Stimulated activated CD4-positive, alpha-beta T cell treated with anti-CD3 and anti-CD28 coated beads, Interleukin-4, amount 100 ng/mL, for 1 hour (primary cell): ENCODE data around the gene CD79A.

ENCODE experiments used
- DNase-seq: peaks from one replicate; pipeline ENCODE4 v3.0.0-alpha.2; 2020

The CD79A gene

DNA sequence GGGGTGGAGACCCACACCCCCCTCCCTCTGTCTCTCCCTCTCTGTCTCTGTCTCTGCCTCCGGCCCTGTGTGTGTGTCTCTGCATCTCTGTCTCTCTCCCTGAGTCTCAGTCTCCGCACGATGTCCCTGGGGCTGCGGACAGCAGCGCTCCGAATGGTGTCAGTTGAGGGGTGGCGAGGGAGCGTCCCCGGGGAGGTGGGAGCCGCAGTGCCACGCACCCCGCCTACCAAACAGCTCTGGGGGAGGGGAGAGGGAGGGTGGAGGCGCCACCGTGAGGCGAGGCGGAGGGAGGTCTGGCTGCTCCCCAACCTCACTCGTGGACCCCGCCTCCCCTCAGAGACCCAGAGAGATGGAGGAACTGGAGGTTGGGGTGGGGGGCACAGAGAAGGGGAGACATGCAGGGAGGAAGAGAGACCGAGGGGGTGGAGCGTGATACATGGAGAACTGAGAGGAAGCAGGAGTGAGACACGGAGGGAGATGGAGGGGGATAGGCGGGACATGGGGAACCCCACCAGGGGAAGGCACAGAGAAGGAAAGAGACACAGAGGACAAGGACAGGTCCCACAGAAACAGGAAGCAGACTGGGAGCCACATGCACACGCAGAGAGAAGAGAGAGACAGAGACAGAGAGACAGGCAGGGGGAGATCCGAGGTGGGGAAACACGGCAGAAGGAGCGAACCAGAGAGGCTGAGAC, 44.0 kb downstream of the CD79A start:
- DNase-seq = no peak

DNA sequence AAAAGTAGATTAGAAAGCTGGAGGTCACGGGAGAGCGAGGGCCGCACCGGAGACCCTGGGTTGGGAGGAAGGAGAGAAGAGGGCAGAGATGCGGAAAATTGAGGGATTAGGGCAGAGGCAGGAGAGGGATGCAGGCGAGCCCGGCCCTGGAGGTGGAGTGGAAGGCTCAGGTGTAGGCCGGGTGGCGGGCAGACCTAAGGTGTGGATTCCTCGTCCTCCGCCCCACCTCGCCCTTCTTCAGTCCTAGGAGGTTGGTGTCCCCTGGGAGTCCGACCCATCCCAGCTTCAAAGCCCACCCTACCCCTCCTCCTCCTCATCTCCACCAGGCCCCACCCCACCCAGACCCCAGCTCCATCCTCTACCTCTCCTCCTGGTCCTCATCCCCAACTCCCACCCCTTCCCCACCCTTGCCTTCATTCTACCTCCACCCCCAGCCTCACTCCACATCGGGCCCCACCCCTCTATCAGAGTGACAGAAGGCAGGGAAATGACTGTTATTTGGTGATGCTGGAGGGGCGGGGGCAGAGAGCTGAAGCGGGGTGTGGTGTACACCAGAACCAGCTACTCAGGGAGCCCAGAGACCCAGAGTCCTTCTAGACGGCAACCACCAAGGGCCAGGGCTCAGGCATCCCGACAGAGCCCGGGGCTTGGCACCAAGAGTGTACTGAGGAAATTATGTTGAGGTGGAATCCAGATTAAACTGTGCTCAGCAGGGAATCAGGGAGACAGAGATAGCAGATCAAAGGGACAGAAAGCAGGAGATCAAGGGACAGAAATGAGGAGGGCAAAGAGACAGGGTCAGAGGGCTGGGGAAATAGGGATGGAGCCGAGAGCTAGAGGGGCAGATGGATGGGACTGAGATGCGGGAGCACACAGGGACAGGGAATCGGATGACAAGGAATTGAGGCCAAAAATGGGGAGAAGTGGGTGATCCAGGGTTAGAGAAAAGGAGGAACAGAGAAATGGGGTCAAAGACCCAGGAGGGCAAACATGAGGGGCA, 44.8 kb downstream of the CD79A start:
- no peak for DNase-seq

- DNase-seq = no peak
These were observed 45.5 kb downstream of the CD79A start for GRCh38 chr19:41922585-41922984.

GRCh38 chr19:41923045-41923788, 46.1 kb downstream of the CD79A start:
- no peak for DNase-seq

GRCh38 chr19:41924151-41925145, 47.4 kb downstream of the CD79A start:
- DNase-seq = no peak

DNA sequence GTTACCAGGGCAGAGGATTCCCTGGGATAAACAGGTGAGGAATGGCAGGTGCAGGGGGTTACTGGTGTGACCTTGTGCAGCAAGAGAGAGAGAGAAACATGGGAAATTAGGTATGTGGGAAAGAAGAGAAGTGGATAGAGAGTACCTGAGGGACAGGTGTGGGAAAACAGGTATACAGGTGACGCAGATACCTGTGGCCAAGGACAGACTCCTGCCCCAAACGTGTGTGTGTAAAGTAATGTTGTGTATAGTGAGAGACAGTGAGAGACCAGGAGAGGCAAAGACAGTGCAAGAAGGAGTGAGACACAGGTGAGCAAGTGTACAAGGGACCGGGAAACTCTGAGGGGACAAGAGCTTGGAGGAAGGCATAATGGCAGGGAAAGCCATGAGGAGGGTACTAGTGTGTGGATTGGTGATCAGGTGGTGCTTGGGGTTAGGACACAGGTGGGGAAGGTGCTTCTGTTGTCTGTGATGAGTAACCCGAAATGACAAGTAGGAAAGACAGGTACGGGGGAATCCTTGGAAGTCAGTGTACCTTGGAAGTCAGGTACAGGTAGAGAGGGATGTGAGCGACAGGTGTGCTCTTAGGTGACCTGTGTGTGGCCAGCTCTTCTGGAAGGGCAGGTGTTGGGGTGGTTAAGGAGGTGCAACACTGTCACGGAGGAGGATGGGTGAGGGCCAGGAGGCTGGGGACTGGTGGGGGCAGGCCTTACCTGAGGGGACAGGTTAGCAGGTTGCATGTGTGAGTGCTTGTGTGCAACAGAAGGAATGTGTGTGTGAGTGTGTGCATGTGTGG, 48.3 kb downstream of the CD79A start:
- no peak for DNase-seq

DNA sequence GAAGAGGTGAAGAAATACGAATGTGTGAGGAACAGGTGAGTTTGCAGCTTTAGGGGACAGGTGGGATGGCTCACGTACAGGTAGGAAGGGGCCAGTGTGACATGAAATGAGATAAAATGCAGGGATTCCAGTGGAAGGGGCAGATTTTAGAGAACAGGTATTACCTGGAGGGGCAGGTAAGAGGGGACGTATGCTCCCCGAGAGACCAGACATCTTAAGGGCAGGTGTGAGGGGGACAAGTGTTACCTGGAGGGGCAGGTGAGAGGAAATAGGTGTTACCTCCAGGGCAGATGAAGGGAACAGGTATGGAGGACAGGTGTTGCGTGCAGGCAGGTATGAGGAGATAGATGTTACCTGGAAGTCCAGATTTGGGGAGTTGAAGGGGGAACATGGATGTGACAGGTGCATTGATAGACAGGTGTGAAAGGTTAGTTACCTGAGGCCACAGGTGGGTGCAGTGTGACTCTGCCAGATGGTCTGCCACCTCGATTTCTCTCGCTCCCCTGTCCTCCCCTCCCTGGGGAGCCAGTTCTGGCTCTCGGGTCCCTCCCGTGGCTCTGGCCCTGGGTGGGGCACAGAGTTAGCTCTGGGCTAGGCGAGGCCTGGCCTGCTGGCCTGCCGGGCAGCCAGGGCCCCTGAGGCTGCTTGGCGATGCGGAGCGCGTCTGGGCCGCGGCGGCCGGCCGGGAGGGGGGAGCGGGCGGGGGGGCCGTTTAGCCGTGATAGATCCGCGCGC, 49.1 kb downstream of the CD79A start:
- no peak for DNase-seq

DNA sequence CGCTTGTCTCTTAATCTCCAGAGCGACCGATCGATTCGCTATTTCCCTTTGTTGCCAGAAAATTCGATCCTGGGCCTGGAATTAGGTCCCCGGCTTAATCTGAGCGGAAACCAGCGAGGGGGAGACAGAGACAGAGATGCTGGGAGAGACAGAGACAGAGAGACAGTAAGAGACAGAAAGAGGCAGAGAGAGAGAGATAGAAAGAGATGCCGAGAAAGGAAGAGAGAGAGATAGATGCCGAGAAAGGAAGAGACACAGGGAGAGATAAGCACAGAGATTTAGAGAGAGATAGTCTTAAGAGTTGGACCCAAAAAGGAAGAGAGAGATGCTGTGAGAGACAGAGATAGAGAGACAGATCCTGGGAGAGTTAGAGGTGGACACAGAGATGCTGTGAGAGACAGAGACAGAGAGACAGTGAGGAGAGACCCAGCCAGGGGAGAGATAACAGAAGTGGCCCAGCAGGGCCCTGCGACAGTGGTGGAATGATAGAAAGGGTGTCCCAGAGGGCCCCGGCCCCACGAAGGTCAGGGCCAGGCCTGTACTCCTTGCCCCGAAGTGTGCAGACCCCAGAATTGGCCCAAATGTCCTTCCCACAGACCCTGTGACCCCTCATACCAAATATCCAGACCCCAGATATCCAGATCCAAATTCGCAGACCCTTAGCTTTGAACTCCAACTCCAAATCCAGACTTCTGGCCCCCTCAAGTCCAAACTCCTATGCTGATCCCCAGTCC, 49.9 kb downstream of the CD79A start:
- DNase-seq = no peak

- peak; percentile 37 for DNase-seq
These were observed 50.6 kb downstream of the CD79A start for GRCh38 chr19:41927497-41928192.

DNA sequence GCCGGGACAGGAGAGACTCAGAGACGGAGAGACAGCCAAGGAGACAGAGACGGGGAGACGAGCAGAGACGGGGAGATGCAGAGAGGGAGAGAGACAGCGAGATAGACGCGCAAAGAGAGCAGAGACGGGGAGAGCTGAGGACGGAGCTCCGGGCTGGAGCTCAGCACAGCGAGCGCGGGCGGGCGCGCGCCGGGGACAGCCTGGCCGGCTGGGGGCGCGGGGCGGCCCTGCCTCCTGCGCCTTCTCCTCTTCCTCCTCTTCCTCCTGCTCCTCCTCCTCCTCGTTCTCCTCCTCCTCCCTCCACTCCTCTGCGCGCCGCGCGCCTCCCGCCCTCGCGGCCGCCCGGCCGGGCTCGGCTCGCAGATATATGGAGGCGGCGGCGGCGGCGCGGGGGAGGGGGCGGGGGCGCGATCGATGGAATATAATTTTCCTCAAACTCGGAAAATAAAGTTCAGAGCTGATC, 51.2 kb downstream of the CD79A start, which contains the start of gene ERFL:
Gene ERFL, minus strand, starts transcription at position 229 of the 463 bp plus-strand sequence. CDS start 15,530 bp downstream, outside the sequence.
- DNase-seq = peak; percentile 37

DNA sequence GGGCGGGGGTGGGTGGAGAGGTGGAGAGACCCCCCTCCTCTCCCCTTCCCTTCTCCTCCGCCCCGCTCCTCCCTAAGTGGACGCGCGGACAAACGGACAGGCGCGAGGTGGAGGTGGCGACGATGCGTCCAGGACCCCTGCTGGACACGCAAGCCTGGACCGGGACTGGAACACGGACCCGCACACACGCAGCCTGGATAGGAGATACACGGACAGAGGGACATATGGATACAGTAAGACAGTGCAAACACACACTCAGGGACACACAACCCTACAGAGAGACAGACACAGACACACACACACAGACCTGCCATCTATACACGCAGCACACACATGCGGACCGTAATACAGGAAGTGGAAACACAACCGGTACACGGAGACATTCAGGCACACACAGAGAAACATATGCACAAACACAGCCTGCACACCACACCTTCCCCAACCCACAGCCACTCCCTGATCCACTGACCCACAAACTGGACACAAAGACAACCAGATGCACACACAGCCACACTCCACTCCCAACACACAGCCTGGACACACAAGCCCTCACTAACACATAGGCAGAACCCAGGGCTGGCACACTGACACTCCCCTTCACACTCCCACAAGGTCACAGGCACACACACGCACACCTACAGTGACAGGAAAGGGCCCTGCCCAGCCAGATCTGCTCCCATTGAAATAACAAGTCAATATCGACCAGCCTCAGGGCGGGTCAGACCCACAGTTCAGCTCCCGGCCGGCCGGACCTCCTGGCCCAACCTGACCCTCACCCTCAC, 51.9 kb downstream of the CD79A start:
- DNase-seq = no peak

GRCh38 chr19:41929536-41930071, 52.5 kb downstream of the CD79A start:
- no peak for DNase-seq

GRCh38 chr19:41930322-41930722, 53.2 kb downstream of the CD79A start:
- DNase-seq = no peak
